Activated CD8-positive, alpha-beta memory T cell treated with anti-CD3 and anti-CD28 coated beads, Interleukin-2, amount 50 U/mL, for 1 hour (primary cell): Measurements from ENCODE around the gene TRAPPC4.
"Not testable (repeated sequence)": the region's sequence is repeated elsewhere in the genome, so short reads cannot be mapped to it uniquely, and the experiment has no call there.

Experiments
- DNase-seq: peaks from one replicate; pipeline ENCODE4 v3.0.0-alpha.2; 2020; ENCODE audit errors: extremely low read depth

TRAPPC4 gene

DNA sequence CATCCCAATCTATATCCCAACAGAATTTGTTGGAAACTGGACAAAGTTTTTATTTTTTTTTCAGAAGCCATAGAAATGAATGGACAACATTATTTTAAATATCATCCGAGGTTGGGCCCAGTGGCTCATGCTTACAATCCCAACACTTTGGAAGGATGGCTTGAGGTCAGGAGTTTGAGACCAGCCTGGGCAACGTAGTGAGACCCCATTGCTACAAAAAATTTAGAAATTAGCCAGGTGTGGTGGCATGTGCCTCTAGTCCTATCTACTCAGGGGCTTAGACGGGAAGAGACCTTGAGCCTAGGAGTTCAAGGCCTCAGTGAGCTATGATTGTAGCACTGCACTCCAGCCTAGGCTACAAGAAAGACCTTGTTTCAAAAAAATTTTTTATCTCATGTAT lies 16.2 kb downstream of the TRAPPC4 start:
- DNase-seq: no peak

- DNase-seq: no peak
These were observed 20.3 kb downstream of the TRAPPC4 start for GRCh38 chr11:119038884-119039283.

GRCh38 chr11:119039471-119039870 lies 20.9 kb downstream of the TRAPPC4 start:
- DNase-seq: not testable (repeated sequence)

DNA sequence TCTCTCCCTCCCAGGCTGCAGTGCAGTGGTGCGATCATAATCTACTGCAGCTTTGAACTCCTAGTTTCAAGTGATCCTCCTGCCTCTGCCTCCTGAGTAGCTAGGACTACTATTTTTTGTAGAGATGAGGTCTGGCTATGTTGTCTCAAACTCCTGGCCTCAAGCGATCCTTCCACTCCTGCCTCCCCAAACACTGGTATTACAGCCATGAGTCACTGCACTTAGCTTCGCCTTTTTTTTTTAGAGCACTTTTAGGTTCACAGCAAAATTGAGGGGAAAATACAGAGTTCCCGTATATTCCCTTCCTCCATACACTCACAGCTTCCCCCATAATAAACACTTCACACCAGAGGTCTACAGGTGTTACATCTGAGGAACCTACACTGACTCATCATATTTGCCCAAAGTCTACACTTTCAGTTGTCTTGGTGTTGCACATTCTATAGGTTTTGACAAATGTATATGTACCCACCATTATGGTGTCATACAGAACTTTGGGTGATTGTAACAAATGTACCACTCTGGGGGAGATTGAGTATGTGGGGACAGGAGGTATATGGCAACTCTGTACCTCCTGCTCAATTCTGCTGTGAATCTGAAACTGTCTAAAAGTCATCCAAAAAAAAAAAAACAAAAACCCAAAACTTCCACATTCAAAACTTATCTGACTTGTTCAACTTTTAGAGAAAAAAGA lies 23.4 kb downstream of the TRAPPC4 start:
- DNase-seq: no peak

GRCh38 chr11:119042927-119043326 lies 24.4 kb downstream of the TRAPPC4 start:
- DNase-seq: no peak

DNA sequence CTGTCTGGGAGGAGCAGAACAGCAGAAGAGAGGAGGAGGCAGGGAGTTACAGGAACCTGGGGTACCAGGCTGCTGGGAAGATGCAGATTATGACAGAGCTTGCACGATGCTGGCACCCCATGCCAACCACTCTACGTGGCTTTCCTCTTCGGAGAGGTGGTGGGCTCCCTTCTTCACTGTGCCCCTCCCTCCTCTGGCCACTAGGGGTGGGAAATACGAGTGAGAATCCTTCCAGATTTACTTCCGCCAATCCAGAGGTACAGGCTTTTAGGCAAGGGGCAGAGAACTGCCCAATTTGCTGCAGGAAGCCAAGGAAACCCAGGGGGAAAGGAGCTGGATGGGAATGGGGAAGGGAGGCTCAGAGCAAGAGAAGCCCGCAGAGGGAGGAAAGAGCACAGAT lies 26.1 kb downstream of the TRAPPC4 start:
- DNase-seq: no peak

DNA sequence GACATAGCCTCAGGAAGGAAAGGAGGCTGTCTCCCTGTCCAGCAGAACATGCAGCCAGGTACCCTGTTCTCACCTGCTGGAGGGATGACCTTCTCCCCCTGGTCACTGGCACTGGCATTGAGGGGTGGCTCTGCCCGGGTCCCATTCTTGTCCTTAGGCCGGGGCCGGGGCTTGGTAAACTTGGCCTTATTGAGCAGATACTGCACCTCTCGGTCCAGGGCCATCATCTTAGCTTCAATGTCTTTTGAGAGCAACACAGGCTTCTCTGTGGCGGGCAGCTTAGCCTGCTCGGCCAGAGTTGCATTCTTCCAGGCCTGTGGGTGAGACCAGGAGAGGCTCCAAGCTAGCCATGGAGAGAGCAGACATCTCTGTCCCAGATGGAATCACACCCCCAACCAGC lies 27.9 kb downstream of the TRAPPC4 start:
- DNase-seq: no peak

DNA sequence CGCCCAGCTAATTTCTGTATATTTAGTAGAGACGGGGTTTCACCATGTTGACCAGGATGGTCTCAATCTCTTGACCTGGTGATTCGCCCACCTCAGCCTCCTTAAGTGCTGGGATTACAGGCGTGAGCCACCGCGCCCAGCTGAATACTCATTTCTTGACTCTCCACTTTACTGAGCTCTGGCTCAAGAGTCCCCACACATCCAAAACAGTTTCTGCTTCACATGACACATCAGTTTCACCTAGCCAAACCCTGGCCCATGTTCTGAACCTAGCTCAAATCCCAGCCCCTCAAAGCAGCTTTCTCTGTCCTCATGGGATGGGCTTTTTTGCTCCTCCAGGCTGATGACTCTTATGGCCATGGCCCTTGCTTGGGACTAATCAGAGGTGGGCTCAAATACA lies 28.6 kb downstream of the TRAPPC4 start:
- no peak for DNase-seq

DNA sequence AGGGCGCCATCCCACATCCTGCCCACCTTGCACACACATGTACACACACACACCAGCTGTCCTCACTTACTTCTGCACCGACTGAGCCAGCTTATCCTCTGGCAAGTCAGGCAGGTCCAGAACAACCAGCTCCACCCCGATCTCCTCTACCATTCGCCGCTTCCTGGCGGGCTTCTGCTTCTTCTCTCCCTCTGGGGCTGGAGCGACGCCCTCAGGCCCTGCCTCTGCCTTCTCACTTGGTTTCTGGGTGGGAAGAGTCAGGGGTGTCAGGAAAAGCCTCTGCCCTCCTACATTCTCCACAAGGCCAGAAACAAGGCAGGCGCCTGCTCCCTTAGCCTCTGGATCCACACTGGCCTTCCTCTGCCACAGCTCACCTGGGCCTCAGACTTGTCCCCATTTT lies 30.1 kb downstream of the TRAPPC4 start:
- no peak for DNase-seq

- DNase-seq: no peak
These were observed 30.5 kb downstream of the TRAPPC4 start for GRCh38 chr11:119049081-119049480.

GRCh38 chr11:119051440-119052162 lies 33.0 kb downstream of the TRAPPC4 start:
- no peak for DNase-seq

- no peak for DNase-seq
These were observed 33.7 kb downstream of the TRAPPC4 start for GRCh38 chr11:119052163-119052814.

DNA sequence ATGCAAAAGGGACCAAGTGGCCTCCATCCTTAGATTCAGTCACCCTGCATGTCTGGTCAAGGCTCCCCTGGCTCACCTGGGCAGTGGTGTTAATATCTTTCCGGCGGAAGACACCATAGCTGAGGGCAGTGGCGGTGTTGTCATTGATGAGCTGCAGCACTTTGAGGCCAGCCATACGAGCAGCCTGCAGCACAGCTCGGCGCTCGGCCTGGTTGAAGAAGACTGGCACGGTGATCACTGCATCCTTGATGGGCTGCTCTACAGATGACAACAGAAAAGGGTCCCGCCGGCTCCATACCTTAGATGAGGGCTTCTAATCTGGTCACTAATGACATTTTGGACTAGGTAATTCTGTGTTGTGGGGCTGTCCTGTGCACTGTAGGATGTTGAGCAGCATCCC lies 35.9 kb downstream of the TRAPPC4 start:
- no peak for DNase-seq

- DNase-seq: no peak
These were observed 37.3 kb downstream of the TRAPPC4 start for GRCh38 chr11:119055901-119056300.

DNA sequence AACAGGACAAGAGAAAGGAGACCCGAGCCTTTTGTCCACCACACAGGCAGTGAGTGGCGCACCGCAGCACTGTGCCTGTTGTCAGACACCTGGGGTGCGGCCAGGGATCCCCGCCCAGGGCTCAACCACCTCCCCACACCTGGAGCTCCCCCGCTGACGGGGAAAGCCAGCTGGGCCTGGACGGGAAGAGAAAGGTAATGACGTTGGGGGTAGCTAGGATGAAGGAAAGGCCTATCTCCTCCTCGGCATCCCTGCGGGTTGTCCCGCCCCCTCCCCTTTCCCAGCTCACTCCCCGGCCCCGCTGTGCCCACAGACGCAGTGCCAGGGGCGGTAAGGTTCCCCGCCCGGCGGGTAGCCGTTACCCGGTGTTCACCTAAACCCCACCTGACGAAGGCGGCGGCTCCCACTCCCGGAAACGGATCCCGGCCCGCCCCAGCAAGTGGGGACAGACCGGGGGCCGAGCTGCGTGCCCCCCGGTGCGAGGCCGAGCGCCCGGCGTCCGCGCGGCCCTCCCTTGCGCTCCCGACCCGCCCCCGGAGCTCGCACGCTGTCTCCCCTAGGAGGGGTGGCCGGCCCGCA lies 37.9 kb downstream of the TRAPPC4 start:
- DNase-seq: no peak

- DNase-seq: peak; percentile 93
These were observed 38.6 kb downstream of the TRAPPC4 start, which contains the start of gene HYOU1 for GRCh38 chr11:119057000-119057769. HYOU1 (minus strand) TSS chr11:119057205; CDS start chr11:119056160, 1,045 bp downstream.

- DNase-seq: not testable (repeated sequence)
These were observed 40.6 kb downstream of the TRAPPC4 start for GRCh38 chr11:119059128-119059527.

GRCh38 chr11:119061256-119061655 lies 42.7 kb downstream of the TRAPPC4 start:
- no peak for DNase-seq

DNA sequence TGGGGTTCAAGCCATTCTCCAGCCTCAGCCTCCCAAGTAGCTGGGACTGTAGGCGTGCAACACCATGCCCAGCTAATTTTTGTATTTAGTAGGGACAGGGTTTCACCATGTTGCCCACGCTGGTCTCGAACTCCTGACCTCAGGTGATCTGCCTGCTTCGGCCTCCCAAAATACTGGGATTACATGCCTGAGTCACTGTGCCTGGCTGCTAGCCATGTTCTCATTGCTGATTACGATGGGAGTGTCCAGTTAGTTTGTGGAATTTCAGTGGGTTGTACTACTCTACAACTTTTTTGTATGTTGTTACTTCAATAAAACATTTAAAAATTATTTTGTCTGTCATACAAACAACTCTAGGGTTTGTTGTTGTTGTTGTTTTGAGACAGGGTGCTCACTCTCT lies 44.2 kb downstream of the TRAPPC4 start:
- DNase-seq: no peak

- no peak for DNase-seq
These were observed 46.8 kb downstream of the TRAPPC4 start for GRCh38 chr11:119065369-119065768.

- DNase-seq: peak; percentile 90
These were observed 49.0 kb downstream of the TRAPPC4 start, which contains the start of gene VPS11 for GRCh38 chr11:119067371-119068222. VPS11 (plus strand) TSS chr11:119067818; CDS start chr11:119067824, 6 bp downstream.
